Fibroblast of the aortic adventitia (primary cell): ENCODE results near the gene TAP1. TPM values are rescaled to one million over a fixed set of nuclear protein-coding genes. Genes with fewer than 3 reads are reported as not detected.
"Not testable (repeated sequence)": the region's sequence is repeated elsewhere in the genome, so short reads cannot be mapped to it uniquely, and the experiment has no call there.

Source experiments
- DNase-seq: peaks from one replicate; pipeline ENCODE4 v3.0.0-alpha.2; 2010; ENCODE audit warnings: low read depth
- H3K4me3 ChIP-seq: 2 replicates; pipeline ENCODE4 v1.5.1; 2011; ENCODE audit warnings: low read depth, mild to moderate bottlenecking, control low read depth, low read length, moderate library complexity
- total RNA-seq: library from RNA; depleted of rRNA; stranded (reverse); fragments of >200 nt; gene quantifications from 2 replicates; pipeline ENCODE4 v1.2.3, GENCODE V29; 2012; ENCODE audit warnings: low replicate concordance
- TF ChIP-seq, protein P1 (sequence below): IDR thresholded peaks from 2 replicates; pipeline ENCODE4 v1.5.1; 2011; ENCODE audit warnings: mild to moderate bottlenecking, low read length, control low read depth, inconsistent platforms; ENCODE audit not compliant: insufficient read depth

The TAP1 gene
- total RNA-seq, 1 donor, result 25.2 TPM

DNA sequence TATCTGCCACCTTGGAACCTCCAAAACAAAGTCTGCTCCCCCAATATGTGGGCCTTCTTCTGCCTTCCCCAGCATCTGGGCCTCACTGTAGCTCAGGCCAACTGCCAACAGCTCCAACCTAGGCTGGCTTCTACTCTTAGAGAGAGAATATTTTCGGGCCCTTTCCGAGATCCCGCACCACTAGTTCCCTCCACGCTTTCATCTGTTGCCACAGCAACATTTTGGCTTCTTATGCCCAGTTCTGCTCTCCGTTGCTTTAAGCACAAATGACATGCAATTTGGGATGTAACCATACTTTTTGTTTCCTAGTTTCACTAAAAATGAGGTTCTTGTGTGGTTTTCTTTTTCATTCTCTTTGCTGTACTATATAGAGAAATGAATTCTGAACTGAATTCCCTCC, 34.1 kb upstream of the TAP1 start:
- no peak for DNase-seq
- no peak overlapping the region for H3K4me3 ChIP-seq
- TF ChIP-seq, protein P1, sequence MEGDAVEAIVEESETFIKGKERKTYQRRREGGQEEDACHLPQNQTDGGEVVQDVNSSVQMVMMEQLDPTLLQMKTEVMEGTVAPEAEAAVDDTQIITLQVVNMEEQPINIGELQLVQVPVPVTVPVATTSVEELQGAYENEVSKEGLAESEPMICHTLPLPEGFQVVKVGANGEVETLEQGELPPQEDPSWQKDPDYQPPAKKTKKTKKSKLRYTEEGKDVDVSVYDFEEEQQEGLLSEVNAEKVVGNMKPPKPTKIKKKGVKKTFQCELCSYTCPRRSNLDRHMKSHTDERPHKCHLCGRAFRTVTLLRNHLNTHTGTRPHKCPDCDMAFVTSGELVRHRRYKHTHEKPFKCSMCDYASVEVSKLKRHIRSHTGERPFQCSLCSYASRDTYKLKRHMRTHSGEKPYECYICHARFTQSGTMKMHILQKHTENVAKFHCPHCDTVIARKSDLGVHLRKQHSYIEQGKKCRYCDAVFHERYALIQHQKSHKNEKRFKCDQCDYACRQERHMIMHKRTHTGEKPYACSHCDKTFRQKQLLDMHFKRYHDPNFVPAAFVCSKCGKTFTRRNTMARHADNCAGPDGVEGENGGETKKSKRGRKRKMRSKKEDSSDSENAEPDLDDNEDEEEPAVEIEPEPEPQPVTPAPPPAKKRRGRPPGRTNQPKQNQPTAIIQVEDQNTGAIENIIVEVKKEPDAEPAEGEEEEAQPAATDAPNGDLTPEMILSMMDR, result no peak

DNA sequence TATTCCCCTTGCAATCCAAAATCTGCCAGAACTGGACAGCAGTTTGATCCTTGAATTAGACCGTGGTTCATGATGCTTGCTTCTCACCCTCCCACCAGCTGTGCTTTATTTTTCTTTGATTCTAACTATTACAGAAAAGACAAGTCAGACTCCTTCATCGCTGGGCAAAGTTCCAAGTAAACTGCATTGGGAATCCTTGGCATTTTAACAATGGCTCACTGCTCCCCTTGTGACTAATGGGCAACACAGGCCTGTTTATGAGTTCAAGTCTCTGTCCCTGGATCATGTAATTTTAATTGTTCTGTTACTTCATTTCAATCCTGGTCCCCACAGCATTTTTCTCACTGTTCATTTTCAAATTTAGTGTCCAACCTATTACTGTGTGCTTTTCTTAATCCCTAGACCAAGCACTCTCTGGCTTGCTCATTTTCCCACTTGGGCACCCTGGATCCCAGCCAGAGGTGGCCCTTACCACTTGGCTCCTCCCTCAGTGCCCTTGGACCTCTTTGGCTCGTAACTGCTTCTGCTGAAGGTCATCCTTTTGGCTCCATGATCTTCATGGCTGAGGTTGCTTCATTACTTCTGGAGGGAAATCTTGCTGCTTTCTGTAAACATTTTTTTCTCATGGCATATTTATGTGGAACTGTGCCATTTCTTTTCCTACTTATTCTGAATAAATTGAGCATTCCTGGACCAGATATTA, 33.3 kb upstream of the TAP1 start:
- DNase-seq, result peak; percentile 79
- TF ChIP-seq, protein P1, result no peak
- no peak overlapping the region for H3K4me3 ChIP-seq

DNA sequence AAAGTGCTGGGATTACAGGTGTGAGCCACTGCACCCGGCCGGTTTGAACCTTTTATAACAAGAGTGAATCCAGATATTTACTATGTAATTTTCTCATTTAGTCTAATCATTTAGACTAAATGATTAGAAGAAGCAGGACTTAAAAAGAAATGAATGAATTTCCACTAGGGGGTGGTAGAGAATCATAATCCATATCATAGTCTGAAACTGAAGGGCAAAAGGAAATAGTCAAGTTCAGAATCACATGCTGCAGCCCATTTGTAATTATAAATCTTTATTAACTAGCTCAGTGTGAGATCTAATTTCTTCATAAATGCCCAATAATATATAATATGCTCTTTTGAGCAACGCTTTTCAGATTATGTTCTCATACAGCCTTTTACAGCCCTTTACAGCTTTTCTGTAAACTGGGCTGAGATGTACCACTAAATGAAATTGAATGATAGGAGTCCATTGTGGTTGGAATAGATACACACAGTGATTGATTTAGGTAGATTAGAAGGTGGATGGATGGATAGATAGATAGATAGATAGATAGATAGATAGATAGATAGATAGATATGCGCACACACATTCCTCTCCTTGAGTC, 32.3 kb upstream of the TAP1 start:
- TF ChIP-seq, protein P1, result peak; percentile 50
- DNase-seq, result peak; percentile 87
- no peak overlapping the region for H3K4me3 ChIP-seq

DNA sequence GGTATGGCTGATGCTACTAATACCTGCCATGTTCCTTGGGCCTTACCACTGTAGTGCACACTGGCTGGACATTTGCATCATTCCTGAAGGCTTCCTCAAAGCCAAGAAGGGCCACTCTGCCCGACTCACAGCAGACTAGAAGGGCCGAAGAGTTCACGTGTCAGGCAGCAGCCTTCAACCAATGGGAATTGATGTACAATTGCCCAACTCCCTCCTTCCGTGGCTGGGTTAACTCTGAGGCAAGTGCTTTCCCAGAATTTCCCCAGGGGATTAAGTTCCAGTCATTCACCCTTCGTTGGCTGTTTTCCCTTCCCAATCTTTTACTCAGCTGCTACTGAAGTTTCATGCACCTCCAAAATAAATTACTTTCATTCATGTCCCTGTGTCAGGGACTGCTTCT, 30.3 kb upstream of the TAP1 start:
- no peak overlapping the region for H3K4me3 ChIP-seq
- peak; percentile 80 for DNase-seq
- TF ChIP-seq, protein P1, result no peak

DNA sequence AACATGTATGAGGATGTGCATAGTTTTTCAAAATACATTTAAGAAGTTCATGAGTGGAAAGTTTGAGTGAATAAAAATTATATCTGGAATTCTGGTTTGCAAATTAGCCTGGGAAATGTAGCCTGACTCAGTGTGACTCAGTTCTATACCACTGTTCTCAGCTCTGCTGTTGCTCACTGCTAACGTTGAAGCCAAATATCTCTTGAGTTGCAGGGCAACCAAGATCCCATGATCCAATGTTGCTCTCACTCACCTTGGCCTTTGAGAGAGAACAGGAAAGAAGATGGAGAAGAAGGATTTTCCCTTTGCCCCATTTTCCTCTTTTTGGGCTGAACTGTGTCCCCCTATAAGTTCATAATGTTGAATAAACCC, 29.4 kb upstream of the TAP1 start:
- no peak overlapping the region for H3K4me3 ChIP-seq
- DNase-seq, result peak; percentile 44

DNA sequence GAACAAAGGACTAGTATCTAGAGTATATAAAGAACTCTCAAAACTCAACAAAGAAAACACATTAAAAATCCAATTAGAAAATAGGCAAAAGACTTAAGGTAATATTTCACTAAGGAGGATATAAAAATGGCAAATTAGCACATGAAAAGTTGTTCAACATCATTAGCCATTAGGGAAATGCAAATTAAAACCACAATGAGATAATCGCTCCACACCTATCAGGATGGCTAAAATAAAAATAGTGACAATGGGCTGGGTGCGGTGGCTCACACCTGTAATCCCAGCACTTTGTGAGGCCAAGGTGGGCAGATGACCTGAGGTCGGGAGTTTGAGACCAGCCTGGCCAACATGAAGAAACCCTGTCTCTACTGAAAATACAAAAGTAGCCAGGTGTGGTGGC, 27.5 kb upstream of the TAP1 start:
- not testable (repeated sequence) for DNase-seq, H3K4me3 ChIP-seq

More for the DNA sequence above, 29.4 kb upstream of the TAP1 start:
- TF ChIP-seq, protein P1, result no peak

DNA sequence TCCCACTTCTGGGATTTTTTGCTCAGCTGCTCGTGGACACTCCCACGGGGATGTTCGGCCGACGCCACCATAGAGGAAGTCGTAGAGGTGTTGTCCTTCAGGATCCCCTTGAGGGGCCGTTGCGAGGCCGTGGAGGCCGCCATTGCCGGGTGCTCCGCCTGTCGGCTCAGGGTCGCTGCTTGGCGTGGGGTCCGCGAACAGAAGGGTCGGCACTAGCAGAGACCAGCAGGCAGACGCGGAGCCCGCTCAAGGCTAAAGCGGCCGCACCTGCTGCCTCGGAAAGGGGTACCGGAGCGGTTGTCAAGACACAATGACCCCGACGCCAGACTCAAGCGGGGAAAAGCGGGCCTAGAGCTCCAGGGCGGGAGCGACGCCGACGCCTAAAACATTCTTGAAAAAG, 26.2 kb upstream of the TAP1 start:
- no peak for DNase-seq

More for the DNA sequence above, 26.2 kb upstream of the TAP1 start:
- TF ChIP-seq, protein P1, result no peak
- H3K4me3 ChIP-seq, result no peak overlapping the region
